GM21825 (cell line): ENCODE results near the gene SPESP1.

Experiments
- ATAC-seq: cut with Tn5 transposase; IDR thresholded peaks from one replicate; pipeline ENCODE4 v1.9.1; 2021; ENCODE audit warnings: mild to moderate bottlenecking, moderate library complexity; ENCODE audit not compliant: unreplicated experiment

Gene SPESP1

DNA sequence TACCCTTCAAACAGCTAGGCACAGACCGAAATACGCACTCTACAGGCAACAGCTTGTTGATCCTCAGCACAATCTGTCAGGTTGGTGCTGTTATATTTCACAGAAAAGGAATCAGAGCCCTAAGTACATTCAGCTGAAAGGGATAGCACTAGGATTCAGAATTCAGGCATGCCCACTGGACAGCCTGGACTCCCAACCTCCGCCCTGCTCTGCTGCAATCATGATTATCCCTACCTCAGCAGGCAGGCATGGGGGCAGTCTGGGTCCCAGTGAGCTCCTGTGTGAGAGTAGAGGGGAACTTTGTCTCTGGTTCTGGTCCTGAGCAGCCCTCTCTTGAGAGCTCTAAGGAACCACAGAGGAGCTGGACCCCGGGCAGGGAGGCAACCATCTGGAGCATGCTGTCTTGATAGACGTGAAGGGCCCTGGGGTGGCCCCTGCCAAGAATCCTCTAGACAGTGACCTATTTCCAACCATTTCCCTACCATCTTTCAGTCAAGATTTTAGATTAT is 60.7 kb downstream of the SPESP1 start:
- no peak for ATAC-seq

DNA sequence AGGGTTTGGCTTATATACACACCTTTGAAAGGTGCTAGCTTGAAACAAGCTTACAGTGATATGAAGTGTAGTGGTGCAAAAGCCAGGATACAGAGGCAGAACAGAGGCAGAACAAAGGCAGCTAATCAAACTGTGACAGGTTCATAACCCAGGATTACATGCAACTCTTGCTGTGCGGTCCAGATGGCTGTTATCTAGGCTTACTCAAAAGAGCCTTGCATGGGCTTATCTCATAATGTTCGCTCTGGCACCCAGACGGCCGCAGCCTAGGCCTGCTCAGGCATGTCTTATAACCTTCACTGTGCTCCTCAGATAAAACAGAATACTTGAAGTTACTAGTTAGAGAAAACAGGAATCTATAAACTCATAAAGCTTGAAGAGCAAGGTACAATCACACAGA is 61.4 kb downstream of the SPESP1 start:
- ATAC-seq: no peak

DNA sequence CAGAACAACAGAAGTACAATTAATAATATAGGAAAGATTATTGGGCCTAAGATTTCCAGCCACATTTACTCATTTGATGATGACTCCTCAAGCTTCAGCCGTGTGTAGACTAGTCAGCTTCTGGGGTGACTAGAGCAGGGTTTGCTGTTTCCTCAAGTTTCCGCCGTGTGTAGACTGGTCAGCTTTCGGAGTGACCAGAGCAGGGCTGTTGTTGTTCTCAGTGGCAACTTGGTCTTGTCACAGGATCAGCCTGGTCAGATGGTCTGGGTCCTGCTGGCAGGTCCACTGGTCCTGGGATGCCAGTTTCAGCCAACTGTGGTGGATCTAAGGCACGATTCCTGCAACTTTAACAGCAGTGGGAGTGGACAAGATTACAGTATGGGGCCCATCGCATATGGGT is 62.4 kb downstream of the SPESP1 start:
- ATAC-seq: no peak

DNA sequence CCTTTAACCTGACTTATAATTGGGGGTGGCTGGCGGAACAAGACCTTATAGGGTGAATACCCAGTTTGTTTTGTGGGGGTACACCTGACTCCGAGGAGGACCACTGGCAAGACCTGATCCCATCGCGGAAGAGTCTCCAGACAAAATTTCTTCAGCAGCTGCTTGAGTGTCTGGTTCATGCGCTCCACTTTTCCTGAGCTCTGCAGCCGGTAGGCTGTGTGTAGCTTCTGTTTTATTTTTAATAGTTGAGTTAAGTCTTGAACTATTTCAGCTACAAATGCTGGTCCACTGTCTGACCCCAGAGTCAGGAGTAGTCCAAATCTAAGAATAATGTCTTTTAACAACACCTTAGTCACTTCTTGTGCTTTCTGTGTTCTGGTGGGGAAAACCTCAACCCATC is 63.0 kb downstream of the SPESP1 start:
- ATAC-seq: no peak

DNA sequence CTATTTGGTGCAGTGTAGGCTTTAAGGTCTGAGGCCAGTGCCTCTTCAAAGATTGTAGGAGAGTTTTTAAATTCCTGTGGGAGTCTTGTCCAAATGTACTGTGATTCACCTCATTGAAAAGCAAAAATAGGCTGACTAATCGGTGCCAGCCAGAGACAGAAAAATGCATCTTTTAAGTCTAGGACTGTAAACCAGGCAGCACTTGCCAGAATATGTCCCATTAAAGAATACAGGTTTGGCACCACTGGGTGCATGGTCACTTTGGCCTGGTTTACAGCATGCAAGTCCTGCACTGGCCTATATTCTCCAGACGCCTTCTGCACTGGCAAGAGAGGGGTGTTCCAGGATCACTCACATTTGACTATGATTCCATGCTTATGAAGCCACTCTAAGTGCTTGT is 63.8 kb downstream of the SPESP1 start:
- ATAC-seq: no peak

DNA sequence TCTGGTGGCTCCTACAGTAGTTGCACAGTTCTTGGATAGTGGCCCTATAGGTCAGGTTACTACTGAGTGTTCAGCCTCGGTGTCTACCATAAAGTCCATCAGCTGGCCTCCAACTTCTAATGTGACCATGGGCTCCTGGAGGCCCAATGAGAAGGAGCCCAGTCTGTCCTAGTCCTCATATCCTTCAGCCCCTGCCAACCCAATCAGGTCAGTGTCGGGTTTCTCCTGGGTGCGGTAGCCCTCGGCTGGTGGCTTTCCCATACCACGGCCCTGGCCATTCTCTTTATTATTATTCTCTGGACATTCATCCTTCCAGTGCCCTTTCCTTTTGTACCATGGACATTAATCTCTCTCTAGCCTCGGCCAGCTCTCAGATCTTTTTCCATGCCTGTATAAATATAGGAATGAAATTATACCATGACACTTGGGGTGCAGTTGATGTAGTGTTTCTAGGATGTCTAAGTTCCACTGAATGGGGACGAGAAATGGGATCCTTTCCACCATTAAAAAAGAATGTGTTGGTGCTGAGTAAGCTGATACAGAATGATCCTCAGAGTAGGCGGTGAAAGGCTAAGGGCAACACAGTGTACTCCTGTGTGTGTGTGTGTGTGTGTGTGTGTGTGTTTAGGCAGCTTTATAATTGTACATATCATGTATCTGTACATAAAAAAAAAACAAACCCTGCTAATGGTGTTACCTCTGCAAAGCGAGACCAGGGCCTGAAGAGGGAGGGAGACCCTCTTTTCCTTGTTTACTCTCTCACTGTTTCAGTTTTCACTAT is 64.8 kb downstream of the SPESP1 start:
- no peak for ATAC-seq
